Activated T-cell treated with anti-CD3 and anti-CD28 coated beads, Interleukin-2, amount 50 U/mL, for 48 hours (primary cell): Measurements from ENCODE around the gene CASP6.

Source experiments
- DNase-seq, 2 experiments: peaks; one replicate each; pipeline ENCODE4 v3.0.0-alpha.2; 2020

The CASP6 gene

DNA sequence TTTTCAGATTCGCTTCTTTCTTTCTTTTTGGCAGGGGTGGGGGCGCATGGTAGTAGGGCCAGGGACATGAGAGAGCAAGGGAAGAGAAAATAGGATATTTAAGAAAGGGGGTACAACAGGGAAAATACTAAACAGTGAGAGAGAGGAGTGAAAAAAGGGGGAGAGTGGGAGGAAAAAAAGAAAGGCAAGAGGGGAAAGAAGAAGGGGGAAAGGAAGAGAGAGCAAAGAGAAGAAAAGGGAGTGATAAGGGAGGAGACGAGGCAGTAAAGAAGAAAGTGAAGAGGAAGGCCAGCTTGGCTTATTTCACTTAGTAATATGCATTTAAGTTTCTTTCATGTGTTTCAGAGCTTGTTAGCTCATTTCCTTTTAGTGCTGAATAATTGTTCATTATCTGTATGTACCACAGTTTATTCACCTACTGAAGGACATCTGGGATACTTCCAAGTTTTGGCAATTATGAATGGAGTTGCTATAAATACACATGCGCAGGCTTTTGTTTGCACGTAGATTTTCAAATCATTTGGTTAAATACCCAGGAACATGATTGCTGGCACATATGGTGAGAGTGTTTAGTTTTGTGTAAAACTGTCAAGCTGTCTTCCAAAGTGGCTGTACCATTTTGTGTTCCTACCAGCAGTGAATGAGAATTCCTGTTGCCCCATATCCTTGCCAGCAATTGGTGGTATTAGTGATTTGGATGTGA, 37.3 kb downstream of the CASP6 start:
- DNase-seq, result no peak

DNA sequence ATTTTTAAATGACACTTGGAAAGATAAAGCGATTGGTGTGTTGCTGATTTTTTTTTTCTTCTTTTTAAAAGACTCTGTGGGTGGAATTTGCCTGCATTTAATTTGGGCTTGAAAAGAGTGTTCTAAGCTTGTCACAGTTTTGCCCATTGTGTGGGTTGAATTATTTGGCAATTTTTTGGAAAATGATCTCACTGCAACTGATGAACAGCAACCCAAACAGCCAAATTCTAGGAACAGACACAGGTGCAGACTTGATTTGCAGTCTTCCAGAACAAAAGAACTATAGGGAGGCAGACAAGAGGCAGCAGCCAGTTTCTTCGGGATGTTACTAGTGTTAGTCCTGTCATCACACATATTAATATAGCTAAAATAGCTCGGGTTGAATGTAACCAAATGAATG, 40.5 kb downstream of the CASP6 start:
- DNase-seq, result no peak

DNA sequence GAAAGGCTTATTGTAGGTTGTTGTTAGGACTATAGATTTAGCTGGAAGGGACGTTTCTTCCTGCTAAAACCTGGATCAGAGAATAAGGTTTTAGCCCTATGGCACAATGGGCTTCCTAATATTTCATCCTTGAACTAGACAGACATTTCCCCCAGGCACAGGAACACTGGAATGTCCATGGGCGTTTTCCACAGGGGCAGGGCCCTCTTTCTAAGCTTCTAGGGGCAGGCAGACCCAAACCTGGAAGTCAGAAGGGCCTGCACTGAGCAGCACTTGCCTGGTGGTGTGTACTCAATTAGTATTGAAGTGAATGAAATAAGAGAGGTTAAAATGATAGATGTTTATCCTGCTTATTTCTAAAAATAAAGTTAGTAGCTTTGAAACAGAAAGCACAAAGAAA, 41.1 kb downstream of the CASP6 start:
- DNase-seq, result no peak

DNA sequence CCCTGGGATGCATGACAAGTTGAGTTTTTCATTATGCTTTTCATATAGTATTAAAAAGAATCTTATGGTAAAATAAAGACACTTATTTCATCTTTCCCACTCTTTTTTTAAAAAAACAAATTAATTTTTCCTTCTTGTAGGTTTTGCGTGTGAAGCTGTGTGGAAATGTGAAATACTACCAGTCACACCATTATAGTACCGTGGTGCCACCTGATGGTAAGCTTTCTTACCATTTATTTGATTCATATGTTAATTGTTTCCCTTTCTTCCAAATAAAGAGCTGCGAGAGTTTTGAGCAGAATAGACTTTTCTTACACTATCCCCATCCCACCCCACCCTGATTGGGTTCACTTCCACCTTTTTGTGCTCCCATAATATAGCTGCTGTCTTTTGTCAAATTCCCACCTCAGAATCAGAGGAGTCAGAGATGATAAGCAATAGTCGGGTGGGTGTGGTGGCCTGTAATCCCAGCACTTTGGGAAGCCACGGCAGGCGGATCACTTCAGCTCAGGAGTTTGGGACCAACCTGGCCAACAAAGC, 44.3 kb downstream of the CASP6 start:
- no peak for DNase-seq

DNA sequence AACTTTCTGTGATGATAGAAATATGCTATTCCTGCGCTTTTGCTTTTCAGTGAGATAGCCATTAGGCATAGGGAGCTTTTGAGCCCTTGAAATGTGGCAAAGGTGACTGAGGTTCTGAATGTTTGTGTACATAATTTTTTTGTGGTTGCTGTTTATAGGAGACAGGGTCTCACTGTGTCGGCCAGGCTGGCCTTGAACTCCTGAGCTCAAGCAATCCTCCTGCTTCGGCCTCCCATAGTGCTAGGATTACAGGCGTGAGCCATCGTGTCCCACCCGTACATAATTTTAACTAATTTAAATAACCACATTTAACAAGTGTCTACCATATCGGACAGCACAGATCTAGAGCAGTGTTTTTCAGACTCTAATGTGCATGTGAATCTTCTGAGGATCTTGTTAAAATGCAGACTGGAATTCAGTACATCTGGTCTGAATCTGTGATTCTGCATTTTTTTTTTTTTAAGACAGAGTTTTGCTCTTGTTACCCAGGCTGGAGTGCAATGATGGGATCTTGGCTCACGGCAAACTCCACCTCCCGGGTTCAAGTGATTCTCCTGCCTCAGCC, 45.3 kb downstream of the CASP6 start:
- DNase-seq, result no peak

DNA sequence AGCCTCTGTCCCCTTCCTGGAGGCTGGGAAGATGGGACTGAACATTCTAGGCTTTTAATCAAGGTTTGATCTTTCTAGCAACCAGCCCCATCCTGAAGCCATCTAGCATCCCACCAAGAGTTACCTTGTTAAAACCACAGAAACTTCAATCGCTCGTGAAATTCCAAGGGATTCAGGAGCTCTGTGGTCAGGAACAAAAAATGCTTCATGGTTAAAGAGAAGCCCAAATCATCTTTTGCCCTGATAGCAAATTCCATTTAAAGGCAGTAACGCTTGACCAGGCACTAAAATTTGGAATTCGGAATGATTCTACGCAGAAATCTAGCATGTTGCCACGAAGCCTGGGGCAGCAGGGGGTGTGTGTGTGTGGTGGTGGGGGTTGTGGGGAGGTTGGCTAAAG, 47.8 kb downstream of the CASP6 start:
- DNase-seq, result no peak

DNA sequence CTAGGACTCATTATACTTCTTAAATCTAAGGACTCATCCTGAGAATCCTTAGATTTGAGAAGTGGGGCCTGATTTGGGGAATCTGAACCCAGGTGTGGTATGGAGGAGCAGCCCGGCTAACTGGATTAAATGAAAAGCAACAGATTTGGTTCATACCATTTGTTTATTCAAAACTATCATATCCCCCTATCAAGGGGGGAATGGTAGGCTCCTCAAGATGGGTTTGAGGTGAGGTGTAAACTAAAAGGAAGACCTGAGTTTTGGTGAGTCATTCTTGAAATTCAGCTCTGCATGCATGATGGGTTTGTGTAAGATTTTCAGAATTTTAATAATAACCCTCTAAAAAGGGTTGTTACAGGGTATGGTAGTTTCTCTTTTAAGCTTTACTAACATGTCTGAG, 53.4 kb downstream of the CASP6 start:
- peak in 1 of 2 experiments; percentile 32 for DNase-seq

DNA sequence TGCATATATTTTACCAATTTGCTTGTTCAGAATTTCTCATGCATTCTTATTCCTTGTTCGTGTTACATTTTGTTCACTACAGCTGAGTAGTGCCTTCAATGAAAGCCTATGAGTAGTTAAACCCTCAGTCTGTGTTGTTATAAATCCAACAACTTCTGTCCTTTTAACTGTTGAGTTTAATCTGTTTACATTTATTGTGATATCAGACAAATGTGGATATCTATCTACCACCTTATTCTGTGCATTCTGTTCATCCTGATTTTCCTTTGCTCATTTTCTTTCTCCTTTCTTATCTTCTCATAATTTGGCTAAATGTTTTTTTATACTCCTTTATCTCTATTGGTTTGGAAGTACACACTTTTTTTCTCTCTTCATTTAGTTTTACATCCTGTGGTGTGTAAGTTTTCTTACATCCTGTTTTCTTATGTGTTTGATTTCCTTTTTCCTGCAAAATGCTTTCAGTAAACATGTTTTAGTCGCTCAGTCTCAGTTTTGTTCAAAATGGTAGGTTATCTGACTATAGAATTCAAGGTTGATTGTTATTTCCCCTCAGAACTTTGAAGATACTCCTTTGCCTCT, 54.2 kb downstream of the CASP6 start:
- DNase-seq, result no peak

DNA sequence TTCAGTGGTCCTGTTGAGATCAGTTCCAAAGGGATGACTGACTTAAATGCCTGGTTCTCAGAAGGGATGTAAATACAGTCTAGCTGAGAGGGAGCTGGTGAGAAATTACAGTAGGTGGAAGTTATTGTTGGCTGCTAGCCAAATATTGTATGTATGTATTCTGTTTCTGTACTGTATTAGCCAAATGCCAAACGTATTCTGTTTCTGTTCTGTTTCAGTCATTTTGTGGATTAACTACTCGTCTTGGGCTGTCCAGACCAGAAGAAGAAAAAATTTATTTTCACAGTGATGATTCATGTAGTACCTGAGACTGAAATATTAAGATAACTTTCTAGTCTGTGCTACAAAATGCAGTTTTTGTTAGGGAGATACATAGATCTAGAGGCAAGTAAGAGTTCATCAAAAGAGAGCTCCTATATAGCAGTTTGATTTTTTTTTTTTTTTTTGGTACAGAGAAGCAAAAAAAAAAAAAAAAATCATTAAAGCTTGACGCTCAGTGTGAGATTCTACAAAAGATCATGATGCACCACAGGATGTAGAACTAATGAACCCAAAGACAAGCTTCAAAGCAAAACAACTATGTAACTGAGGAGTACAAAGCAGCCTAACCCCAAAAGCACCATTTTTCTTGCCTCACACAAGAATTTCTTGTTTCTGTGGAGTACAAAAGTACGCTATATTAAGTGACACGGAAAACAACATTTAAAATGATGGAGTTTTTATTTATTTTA, 54.8 kb downstream of the CASP6 start:
- no peak for DNase-seq

DNA sequence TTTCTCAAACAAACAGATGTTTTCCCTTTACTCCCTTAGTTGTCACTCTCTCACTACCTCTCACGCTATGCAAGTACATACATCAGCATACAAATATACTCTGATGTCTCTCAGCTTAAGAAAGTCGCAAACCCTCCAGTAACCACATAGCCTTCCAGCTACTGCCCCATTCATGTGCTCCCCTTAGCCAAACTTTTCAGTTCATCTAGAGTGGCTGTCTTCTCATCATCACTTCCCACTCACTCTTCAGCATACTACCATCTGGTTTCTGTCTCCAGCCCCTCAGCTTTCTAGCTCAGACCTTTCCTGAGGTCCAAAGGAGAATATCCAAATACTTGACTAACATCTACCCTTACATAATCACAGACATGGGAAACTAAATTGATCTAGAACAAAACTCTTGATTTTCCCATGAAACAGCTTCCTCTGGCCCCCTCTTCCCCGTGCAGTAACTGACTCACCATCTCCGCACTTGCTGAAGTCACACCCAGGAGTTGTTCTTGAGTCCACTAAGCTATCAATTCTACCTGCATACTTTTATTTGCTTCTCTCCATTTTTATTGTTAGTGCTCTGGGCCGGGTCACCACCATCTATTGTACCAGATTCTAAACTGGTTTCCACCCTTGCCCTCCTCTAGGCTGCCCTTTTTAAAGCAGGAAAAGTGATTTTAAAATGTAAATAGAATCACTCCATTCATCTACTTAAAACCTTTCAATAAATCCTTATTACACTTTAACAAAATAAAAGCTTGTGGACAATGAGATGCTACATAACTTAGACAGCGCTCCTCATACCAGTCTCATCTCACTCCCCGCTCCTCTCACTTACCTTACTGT, 57.2 kb downstream of the CASP6 start:
- no peak for DNase-seq

DNA sequence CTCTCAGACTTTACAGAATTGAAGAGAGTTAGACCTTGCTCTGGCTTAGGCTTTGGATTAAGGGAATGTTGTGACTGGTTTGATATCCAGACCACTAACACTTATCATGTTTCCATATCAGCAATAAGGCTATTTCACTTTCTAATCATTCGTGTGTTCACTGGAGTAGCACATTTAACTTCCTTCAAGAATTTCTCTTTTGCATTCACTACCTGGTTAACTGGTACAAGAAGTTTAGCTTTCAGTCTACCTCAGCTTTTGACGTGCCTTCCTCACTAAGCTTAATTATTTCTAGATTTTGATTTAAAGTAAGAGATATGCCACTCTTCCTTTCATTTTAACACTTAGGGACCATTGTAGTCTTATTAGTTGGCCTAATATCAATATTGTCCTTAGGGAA, 62.6 kb downstream of the CASP6 start:
- DNase-seq, result no peak
